B cell (primary cell): ENCODE results near the gene RAD51B. TPM values are rescaled to one million over a fixed set of nuclear protein-coding genes. Genes with fewer than 3 reads are reported as not detected.

Experiments
- ATAC-seq: fragments of 200-7000 bp; cut with Tn5 transposase; one replicate; pipeline ENCODE4 v1.10.0; 2021; ENCODE audit warnings: low read depth, mild to moderate bottlenecking, moderate number of reproducible peaks, moderate library complexity
- CTCF ChIA-PET: fragments of 350-600 bp; sonication (Branson Sonifier 250); formaldehyde crosslinking; loops from one replicate; lab custom pipeline; 2021; ENCODE audit warnings: antibody characterized with exemption, inconsistent platforms; lab: Charles Lee
- POLR2A ChIA-PET: fragments of 350-600 bp; sonication (Branson Sonifier 250); formaldehyde crosslinking; loops from one replicate; lab custom pipeline; 2021; ENCODE audit warnings: antibody characterized with exemption; lab: Charles Lee
- DNase-seq: peaks from one replicate; pipeline ENCODE4 v3.0.0; 2013
- H2AFZ ChIP-seq: 2 replicates; pipeline ENCODE4 v1.6.1; 2012; ENCODE audit warnings: mild to moderate bottlenecking, low read depth, low read length; ENCODE audit not compliant: insufficient read depth, poor library complexity, severe bottlenecking
- H3K27ac ChIP-seq, 2 donors: 1 replicate in 1 of 2; 2 replicates in 1 of 2; pipeline ENCODE4 v1.5.1; 2012 to 2013; ENCODE audit warnings: low read length in 2 of 2, mild to moderate bottlenecking in 2 of 2, moderate library complexity in 1 of 2
- H3K27me3 ChIP-seq, 4 experiments: fragments of 200-600 bp in 1 of 4; sonication (generic) in 1 of 4; replicated peaks in 1 of 4; 1 replicate in 2 of 4; 2 replicates in 2 of 4; pipeline versions ENCODE4 v1.6.1 to v1.7.0; 2013 to 2016; ENCODE audit warnings: low read length in 3 of 4, mild to moderate bottlenecking in 2 of 4, mixed read lengths in 1 of 4, moderate library complexity in 1 of 4; ENCODE audit not compliant: insufficient read depth in 4 of 4, control insufficient read depth in 3 of 4; ENCODE audit errors: control extremely low read depth in 1 of 4
- H3K36me3 ChIP-seq, 2 experiments: replicated peaks in 1 of 2; 1 replicate in 1 of 2; 2 replicates in 1 of 2; pipeline versions ENCODE4 v1.6.1 to v1.7.1; 2013; ENCODE audit warnings: low read length in 1 of 2; ENCODE audit not compliant: insufficient read depth in 2 of 2, control insufficient read depth in 1 of 2; ENCODE audit errors: control extremely low read depth in 1 of 2, extremely low read depth in 1 of 2
- H3K4me1 ChIP-seq, 2 donors: fragments of 200-600 bp in 1 of 2; sonication (generic) in 1 of 2; 1 replicate in 1 of 2; 2 replicates in 1 of 2; pipeline versions ENCODE4 v1.5.1 to v1.6.1; 2013 to 2017; ENCODE audit warnings: low read length in 2 of 2; ENCODE audit not compliant: control insufficient read depth in 2 of 2, insufficient read depth in 2 of 2
- H3K4me2 ChIP-seq: replicated peaks from 2 replicates; pipeline ENCODE3; 2012; ENCODE audit warnings: mild to moderate bottlenecking, low read depth, low read length; ENCODE audit not compliant: poor library complexity, severe bottlenecking
- H3K4me3 ChIP-seq, 5 experiments: fragments of 200-600 bp in 1 of 5; sonication (generic) in 1 of 5; 1 replicate in 3 of 5; 2 replicates in 2 of 5; pipeline versions ENCODE4 v1.5.1 to v1.7.0; 2011 to 2016; ENCODE audit warnings: low read length in 4 of 5, mild to moderate bottlenecking in 4 of 5, low read depth in 2 of 5, control low read depth in 1 of 5, moderate library complexity in 1 of 5; ENCODE audit not compliant: insufficient read depth in 1 of 5; ENCODE audit errors: control extremely low read depth in 1 of 5, extremely low read depth in 1 of 5
- H3K79me2 ChIP-seq: fragments of 200-600 bp; sonication (generic); one replicate; pipeline ENCODE4 v1.6.0; 2016; ENCODE audit warnings: low read length; ENCODE audit not compliant: control insufficient read depth, insufficient read depth
- H3K9ac ChIP-seq: fragments of 200-600 bp; sonication (generic); 2 replicates; pipeline ENCODE4 v1.6.1; 2017; ENCODE audit warnings: mild to moderate bottlenecking, low read length, moderate library complexity
- H3K9me3 ChIP-seq, 3 donors: one replicate each; pipeline versions ENCODE4 v1.6.1 to v1.7.1; 2013; ENCODE audit warnings: low read length in 2 of 3; ENCODE audit not compliant: control insufficient read depth in 2 of 3, insufficient read depth in 1 of 3; ENCODE audit errors: control extremely low read depth in 1 of 3
- H4K20me1 ChIP-seq: 2 replicates; pipeline ENCODE4 v1.6.0; 2012; ENCODE audit warnings: mild to moderate bottlenecking, low read length; ENCODE audit not compliant: insufficient read depth, control insufficient read depth, poor library complexity, severe bottlenecking
- H3K27ac Mint-ChIP-seq: one replicate; pipeline ENCODE4 v1.8.0; 2021; ENCODE audit warnings: mixed read lengths
- H3K27me3 Mint-ChIP-seq: one replicate; pipeline ENCODE4 v1.8.0; 2021; ENCODE audit warnings: mixed read lengths
- H3K4me1 Mint-ChIP-seq: one replicate; pipeline ENCODE4 v1.8.0; 2021; ENCODE audit warnings: mixed read lengths
- H3K4me3 Mint-ChIP-seq: one replicate; pipeline ENCODE4 v1.8.0; 2021; ENCODE audit warnings: mixed read lengths
- H3K9me3 Mint-ChIP-seq: one replicate; pipeline ENCODE4 v1.8.0; 2022; ENCODE audit warnings: mixed read lengths; ENCODE audit not compliant: insufficient read depth
- EZH2 ChIP-seq: IDR thresholded peaks from 2 replicates; pipeline ENCODE4 v1.6.1; 2012; ENCODE audit warnings: borderline replicate concordance, low read depth, mild to moderate bottlenecking, moderate library complexity, low read length; ENCODE audit not compliant: insufficient read depth, poor library complexity, severe bottlenecking
- WGBS: methylation state at CpG from one replicate; pipeline ENCODE4 v1.1.5; 2013; ENCODE audit warnings: missing lambda C conversion rate; ENCODE audit not compliant: insufficient coverage; 5-methylcytosine and 5-hydroxymethylcytosine counted together
- intact Hi-C: fragments of 100-400 bp; cut with micrococcal nuclease; formaldehyde crosslinking; loops from one replicate; pipeline ENCODE4 v1.10.0; 2022
- polyA plus RNA-seq: library from polyadenylated mRNA; depleted of rRNA; stranded (reverse); fragments of >200 nt; gene quantifications from 2 replicates; pipeline ENCODE4 v1.2.3, GENCODE V29; 2012
- total RNA-seq, 2 donors: library from RNA; stranded (reverse); fragments of 120-200 nt in 1 of 2; gene quantifications; 1 replicate in 1 of 2; 2 replicates in 1 of 2; pipeline versions ENCODE4 v1.2.3 to v1.2.4, GENCODE V29; 2013 to 2022
- TF ChIP-seq, protein P1 (sequence below): fragments of 200-600 bp; IDR thresholded peaks from one replicate; pipeline ENCODE4 v1.8.0; 2022; ENCODE audit warnings: antibody characterized with exemption, mild to moderate bottlenecking

The RAD51B gene
- total and polyA plus RNA-seq, 2 donors (not counting 1 experiment from before 2014, with no cell fraction given) = 6.5 to 60.6 TPM

DNA sequence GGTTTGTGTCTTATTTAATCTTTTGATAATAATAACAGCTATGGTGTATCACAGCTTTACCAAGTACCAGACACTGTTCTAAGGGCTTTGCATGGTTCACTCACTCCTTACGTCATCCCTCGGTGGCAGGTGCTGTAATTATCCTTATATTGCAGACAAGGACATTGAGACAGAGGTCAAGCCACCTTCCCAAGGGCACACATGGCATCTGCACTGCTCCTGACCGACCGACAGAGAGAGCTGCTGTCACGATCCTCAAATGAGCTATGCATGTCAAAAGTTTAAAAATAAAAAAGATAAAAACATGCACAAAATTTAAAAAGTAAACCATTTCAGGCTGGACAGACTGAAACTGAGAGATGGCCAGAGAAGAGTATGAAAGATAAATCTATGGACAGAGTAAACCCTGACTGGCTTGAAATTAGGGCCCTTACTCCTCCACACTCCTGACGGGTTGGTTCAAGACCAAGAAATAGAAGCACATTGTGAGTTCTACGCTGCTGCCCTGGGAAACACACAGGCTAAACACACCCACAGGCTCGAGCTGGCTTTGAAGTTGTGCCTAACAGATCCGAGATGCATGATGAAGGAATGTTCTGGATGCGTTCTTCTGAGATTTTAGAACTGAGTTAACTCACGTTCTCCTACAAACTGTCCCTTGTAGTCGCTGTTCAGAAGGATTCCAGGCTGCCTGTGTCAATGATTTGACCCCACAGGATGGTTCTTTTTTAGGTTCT is 704.6 kb downstream of the RAD51B start:
- Mint-ChIP-seq H3K27ac (no peak overlapping the region), H3K9me3 (no peaks in the 10 kb centered on the region), H3K27me3 (no peaks in the 10 kb centered on the region), H3K4me1 (peaks cover 58% of the 10 kb centered on the region), H3K4me3 (no peak overlapping the region)
- Histone ChIP-seq H3K27me3 (no peaks in the 10 kb centered on the region), H3K27ac (no peak overlapping the region), H3K79me2 (peaks cover 6% of the 10 kb centered on the region), H3K4me1 (peaks cover 42 to 52% of the 10 kb centered on the region in 2 donors), H3K4me3 (no peak overlapping the region), H4K20me1 (no peaks in the 10 kb centered on the region), H3K9me3 (peaks cover 0 to 3% (median under 1%) of the 10 kb centered on the region in 3 donors), H3K36me3 (no peaks in the 10 kb centered on the region), H2AFZ (no peak overlapping the region), H3K4me2 (no peak overlapping the region), H3K9ac (no peak overlapping the region)
- no peak for TF ChIP-seq EZH2
- TF ChIP-seq, protein P1, sequence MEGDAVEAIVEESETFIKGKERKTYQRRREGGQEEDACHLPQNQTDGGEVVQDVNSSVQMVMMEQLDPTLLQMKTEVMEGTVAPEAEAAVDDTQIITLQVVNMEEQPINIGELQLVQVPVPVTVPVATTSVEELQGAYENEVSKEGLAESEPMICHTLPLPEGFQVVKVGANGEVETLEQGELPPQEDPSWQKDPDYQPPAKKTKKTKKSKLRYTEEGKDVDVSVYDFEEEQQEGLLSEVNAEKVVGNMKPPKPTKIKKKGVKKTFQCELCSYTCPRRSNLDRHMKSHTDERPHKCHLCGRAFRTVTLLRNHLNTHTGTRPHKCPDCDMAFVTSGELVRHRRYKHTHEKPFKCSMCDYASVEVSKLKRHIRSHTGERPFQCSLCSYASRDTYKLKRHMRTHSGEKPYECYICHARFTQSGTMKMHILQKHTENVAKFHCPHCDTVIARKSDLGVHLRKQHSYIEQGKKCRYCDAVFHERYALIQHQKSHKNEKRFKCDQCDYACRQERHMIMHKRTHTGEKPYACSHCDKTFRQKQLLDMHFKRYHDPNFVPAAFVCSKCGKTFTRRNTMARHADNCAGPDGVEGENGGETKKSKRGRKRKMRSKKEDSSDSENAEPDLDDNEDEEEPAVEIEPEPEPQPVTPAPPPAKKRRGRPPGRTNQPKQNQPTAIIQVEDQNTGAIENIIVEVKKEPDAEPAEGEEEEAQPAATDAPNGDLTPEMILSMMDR = no peak
- no peak for ATAC-seq
- no peak for DNase-seq
- CTCF ChIA-PET = interaction anchor here (1.2 kb wide), 1 partner anchor 10 kb away, joined by 3 read pairs; no protein-coding TSS in a partner anchor
- intact Hi-C loops = no loop called here
- 97% methylated on average over 6 of the region's 12 CpGs for WGBS
- POLR2A ChIA-PET = interaction anchor here (0.9 kb wide), 1 partner anchor 161 kb away, joined by 3 read pairs; no protein-coding TSS in a partner anchor

DNA sequence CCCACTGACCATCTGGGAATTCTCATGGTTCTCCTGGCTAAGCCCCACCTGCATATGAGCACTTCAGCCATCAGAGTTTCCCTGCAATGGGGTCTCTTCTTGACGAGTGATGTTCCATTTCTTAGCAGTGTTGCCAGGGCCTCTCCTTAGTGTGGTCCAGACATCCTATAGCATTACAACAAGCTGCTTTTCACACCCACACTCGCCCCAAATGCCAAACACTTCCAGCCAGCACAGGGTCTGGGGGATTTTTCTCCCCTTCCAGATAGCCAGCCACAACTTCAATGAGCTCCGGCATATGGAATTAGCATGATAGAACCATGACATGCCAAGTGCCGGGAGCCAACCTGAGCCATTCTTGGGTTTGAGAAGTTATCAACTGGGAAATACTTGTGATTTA is 705.9 kb downstream of the RAD51B start:
- Mint-ChIP-seq H3K27me3 (no peaks in the 10 kb centered on the region), H3K9me3 (peaks cover 3% of the 10 kb centered on the region), H3K27ac (no peak overlapping the region), H3K4me3 (no peak overlapping the region), H3K4me1 (peaks cover 46% of the 10 kb centered on the region)
- intact Hi-C loops = no loop called here
- peaks cover 3 to 12% (median 11%) of the 10 kb centered on the region in 3 donors for H3K9me3 ChIP-seq
- H3K27me3 ChIP-seq = no peaks in the 10 kb centered on the region
- H4K20me1 ChIP-seq = no peaks in the 10 kb centered on the region
- POLR2A ChIA-PET = interaction anchor here (0.5 kb wide), 1 partner anchor 272 kb away, joined by 3 read pairs; no protein-coding TSS in a partner anchor
- no peak overlapping the region for H2AFZ ChIP-seq
- no peaks in the 10 kb centered on the region for H3K36me3 ChIP-seq
- H3K9ac ChIP-seq = no peak overlapping the region
- H3K4me1 ChIP-seq = peaks cover 29 to 38% of the 10 kb centered on the region in 2 donors
- DNase-seq (no peak), ATAC-seq (no peak)
- peaks cover 6% of the 10 kb centered on the region for H3K79me2 ChIP-seq
- no peak overlapping the region for H3K27ac ChIP-seq
- TF ChIP-seq, protein P1 = no peak
- no peak for TF ChIP-seq EZH2
- no peak overlapping the region for H3K4me3 ChIP-seq
- H3K4me2 ChIP-seq = no peak overlapping the region
- WGBS = 100% methylated on average over 2 of the region's 4 CpGs
- CTCF ChIA-PET = no interaction called here
